GM21447 (cell line): Measurements from ENCODE around the gene HDDC3.
A peak's percentile ranks its signal among the peaks of the same experiment; 100 is the strongest.

Experiments used
- ATAC-seq: cut with Tn5 transposase; IDR thresholded peaks from one replicate; pipeline ENCODE4 v1.9.1; 2021; ENCODE audit not compliant: unreplicated experiment

The HDDC3 gene

GRCh38 chr15:90954712-90955623 lies 22.6 kb upstream of the HDDC3 start, which contains the start of gene RCCD1:
RCCD1 (plus strand) TSS chr15:90954884; CDS start chr15:90956735, 1,851 bp downstream.
- peak; percentile 95 for ATAC-seq

- no peak for ATAC-seq
Measured at GRCh38 chr15:90953947-90954711, 21.8 kb upstream of the HDDC3 start.

- ATAC-seq, result no peak
Measured at GRCh38 chr15:90952901-90953677, 20.7 kb upstream of the HDDC3 start.

- no peak for ATAC-seq
Measured at GRCh38 chr15:90950676-90951075, 18.3 kb upstream of the HDDC3 start.

- no peak for ATAC-seq
Measured at GRCh38 chr15:90949979-90950675, 17.8 kb upstream of the HDDC3 start.

- no peak for ATAC-seq
Measured at GRCh38 chr15:90948506-90948905, 16.2 kb upstream of the HDDC3 start.

- no peak for ATAC-seq
Measured at GRCh38 chr15:90947577-90948357, 15.4 kb upstream of the HDDC3 start.

GRCh38 chr15:90946941-90947576 lies 14.7 kb upstream of the HDDC3 start:
- ATAC-seq, result no peak

- ATAC-seq, result no peak
Measured at GRCh38 chr15:90946538-90946937, 14.2 kb upstream of the HDDC3 start.

- no peak for ATAC-seq
Measured at GRCh38 chr15:90945091-90945490, 12.7 kb upstream of the HDDC3 start.

GRCh38 chr15:90942354-90943120 lies 10.2 kb upstream of the HDDC3 start:
- ATAC-seq, result no peak

GRCh38 chr15:90941038-90941437 lies 8.7 kb upstream of the HDDC3 start:
- no peak for ATAC-seq

- ATAC-seq, result no peak
Measured at GRCh38 chr15:90939756-90940155, 7.4 kb upstream of the HDDC3 start.

GRCh38 chr15:90938261-90938660 lies 5.9 kb upstream of the HDDC3 start:
- no peak for ATAC-seq

- no peak for ATAC-seq
Measured at GRCh38 chr15:90936823-90937222, 4.5 kb upstream of the HDDC3 start.

- peak; percentile 53 for ATAC-seq
Measured at GRCh38 chr15:90934949-90935751, 2.8 kb upstream of the HDDC3 start, which contains the start of gene UNC45A. UNC45A (plus strand) TSS chr15:90935285; CDS start chr15:90935325, 40 bp downstream.

GRCh38 chr15:90934256-90934948 lies 2.1 kb upstream of the HDDC3 start:
- peak; percentile 29 for ATAC-seq
